ENCODE measurements around the gene GTPBP8. TPM values are rescaled to one million over a fixed set of nuclear protein-coding genes. Genes with fewer than 3 reads are reported as not detected.

Gene GTPBP8
- total and polyA plus RNA-seq, 2 of the 13 experiments (the other 11 are each of a cell fraction or from before 2014, with no cell fraction given): 12.5 to 16.7 TPM

DNA sequence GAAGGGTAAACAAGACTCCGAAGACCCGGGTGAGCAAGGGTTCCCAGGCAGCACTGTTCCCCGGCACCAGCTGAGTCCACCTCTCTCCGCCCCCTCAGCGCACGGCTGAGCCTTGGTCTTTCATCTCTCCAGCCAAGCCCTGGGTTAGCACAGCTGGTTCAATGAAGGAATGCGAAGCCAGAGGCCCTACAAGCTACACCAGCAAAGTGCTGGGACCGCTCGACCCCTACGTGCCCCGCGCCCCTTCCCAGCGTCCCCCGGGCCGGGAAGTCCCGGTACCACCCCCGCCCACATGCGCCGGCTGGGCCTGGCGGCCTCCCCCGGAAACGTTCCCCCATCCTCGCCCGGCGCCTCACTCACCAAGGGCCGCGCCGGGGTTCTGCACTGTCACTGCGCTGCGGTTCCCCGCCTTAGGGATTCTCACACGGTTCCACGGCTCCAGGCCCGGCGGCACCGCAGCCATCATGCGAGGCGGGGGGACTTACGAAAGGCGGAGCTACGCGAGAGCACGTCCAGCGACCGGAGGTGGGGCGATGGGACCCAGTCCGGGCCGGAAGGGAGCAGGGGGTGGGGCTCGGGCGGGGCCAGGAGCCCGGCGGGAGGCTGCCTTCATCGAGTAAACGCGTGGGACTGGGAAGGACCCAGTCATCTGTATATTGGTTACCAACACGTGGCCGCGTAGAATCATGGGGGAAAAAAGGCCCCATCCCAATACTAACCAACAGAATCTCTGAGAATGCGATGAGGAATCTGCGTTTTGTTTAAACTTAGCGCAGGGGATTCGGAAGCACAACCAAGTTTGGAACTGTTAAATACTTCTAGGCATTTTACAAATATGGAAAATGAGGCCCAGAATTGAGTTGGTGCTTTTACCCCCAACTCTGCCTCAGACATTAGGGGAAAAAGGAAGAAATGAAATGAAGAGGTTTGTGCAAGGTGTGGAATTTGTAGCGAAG is 28.7 kb downstream of the GTPBP8 start (continued):
- TF ChIP-seq ZNF446 (CRISPR knock-in tag; IDR thresholded peaks at IDR 0.05) (no peak), YEATS4 (CRISPR knock-in tag; IDR thresholded peaks at IDR 0.05; ENCODE audit: borderline replicate concordance) (peak; percentile 94), YEATS2 (CRISPR knock-in tag; IDR thresholded peaks at IDR 0.05; ENCODE audit: borderline replicate concordance) (peak; percentile 91), ZNF34 (CRISPR knock-in tag; IDR thresholded peaks at IDR 0.05; ENCODE audit: borderline replicate concordance) (no peak), SMARCE1 (IDR thresholded peaks at IDR 0.05; ENCODE audit: borderline replicate concordance) (no peak), EP300 (IDR thresholded peaks at IDR 0.05; ENCODE audit: low read depth in 2 of 2, low read length in 2 of 2) (no peak), EP300 (CRISPR knock-in tag; IDR thresholded peaks at IDR 0.05; ENCODE audit: borderline replicate concordance) (no peak; the same call in 1 of the 2 replicates)
- TF ChIP-seq, protein P1, sequence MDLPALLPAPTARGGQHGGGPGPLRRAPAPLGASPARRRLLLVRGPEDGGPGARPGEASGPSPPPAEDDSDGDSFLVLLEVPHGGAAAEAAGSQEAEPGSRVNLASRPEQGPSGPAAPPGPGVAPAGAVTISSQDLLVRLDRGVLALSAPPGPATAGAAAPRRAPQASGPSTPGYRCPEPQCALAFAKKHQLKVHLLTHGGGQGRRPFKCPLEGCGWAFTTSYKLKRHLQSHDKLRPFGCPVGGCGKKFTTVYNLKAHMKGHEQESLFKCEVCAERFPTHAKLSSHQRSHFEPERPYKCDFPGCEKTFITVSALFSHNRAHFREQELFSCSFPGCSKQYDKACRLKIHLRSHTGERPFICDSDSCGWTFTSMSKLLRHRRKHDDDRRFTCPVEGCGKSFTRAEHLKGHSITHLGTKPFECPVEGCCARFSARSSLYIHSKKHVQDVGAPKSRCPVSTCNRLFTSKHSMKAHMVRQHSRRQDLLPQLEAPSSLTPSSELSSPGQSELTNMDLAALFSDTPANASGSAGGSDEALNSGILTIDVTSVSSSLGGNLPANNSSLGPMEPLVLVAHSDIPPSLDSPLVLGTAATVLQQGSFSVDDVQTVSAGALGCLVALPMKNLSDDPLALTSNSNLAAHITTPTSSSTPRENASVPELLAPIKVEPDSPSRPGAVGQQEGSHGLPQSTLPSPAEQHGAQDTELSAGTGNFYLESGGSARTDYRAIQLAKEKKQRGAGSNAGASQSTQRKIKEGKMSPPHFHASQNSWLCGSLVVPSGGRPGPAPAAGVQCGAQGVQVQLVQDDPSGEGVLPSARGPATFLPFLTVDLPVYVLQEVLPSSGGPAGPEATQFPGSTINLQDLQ (CRISPR knock-in tag; IDR thresholded peaks at IDR 0.05): peak; percentile 65; the same call in 1 of the 2 replicates
- TF ChIP-seq, protein P2, sequence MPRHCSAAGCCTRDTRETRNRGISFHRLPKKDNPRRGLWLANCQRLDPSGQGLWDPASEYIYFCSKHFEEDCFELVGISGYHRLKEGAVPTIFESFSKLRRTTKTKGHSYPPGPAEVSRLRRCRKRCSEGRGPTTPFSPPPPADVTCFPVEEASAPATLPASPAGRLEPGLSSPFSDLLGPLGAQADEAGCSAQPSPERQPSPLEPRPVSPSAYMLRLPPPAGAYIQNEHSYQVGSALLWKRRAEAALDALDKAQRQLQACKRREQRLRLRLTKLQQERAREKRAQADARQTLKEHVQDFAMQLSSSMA (CRISPR knock-in tag; IDR thresholded peaks at IDR 0.05): no peak
- TF ChIP-seq, protein P3, sequence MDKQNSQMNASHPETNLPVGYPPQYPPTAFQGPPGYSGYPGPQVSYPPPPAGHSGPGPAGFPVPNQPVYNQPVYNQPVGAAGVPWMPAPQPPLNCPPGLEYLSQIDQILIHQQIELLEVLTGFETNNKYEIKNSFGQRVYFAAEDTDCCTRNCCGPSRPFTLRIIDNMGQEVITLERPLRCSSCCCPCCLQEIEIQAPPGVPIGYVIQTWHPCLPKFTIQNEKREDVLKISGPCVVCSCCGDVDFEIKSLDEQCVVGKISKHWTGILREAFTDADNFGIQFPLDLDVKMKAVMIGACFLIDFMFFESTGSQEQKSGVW (CRISPR knock-in tag; IDR thresholded peaks at IDR 0.05; ENCODE audit: borderline replicate concordance): 0 out of 2 replicates have a peak, but pooled peaks have one; percentile 33
- TF ChIP-seq, protein P4, sequence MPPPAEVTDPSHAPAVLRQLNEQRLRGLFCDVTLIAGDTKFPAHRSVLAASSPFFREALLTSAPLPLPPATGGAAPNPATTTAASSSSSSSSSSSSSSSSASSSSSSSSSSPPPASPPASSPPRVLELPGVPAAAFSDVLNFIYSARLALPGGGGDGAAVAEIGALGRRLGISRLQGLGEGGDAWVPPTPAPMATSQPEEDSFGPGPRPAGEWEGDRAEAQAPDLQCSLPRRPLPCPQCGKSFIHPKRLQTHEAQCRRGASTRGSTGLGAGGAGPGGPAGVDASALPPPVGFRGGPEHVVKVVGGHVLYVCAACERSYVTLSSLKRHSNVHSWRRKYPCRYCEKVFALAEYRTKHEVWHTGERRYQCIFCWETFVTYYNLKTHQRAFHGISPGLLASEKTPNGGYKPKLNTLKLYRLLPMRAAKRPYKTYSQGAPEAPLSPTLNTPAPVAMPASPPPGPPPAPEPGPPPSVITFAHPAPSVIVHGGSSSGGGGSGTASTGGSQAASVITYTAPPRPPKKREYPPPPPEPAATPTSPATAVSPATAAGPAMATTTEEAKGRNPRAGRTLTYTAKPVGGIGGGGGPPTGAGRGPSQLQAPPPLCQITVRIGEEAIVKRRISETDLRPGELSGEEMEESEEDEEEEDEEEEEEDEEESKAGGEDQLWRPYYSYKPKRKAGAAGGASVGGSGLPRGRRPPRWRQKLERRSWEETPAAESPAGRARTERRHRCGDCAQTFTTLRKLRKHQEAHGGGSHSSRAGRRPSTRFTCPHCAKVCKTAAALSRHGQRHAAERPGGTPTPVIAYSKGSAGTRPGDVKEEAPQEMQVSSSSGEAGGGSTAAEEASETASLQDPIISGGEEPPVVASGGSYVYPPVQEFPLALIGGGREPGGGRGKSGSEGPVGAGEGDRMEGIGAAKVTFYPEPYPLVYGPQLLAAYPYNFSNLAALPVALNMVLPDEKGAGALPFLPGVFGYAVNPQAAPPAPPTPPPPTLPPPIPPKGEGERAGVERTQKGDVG (CRISPR knock-in tag; IDR thresholded peaks at IDR 0.05; ENCODE audit: borderline replicate concordance): peak; percentile 60; the same call in 1 of the 2 replicates
- TF ChIP-seq, protein P5, sequence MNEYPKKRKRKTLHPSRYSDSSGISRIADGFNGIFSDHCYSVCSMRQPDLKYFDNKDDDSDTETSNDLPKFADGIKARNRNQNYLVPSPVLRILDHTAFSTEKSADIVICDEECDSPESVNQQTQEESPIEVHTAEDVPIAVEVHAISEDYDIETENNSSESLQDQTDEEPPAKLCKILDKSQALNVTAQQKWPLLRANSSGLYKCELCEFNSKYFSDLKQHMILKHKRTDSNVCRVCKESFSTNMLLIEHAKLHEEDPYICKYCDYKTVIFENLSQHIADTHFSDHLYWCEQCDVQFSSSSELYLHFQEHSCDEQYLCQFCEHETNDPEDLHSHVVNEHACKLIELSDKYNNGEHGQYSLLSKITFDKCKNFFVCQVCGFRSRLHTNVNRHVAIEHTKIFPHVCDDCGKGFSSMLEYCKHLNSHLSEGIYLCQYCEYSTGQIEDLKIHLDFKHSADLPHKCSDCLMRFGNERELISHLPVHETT (CRISPR knock-in tag; conservative IDR thresholded peaks at IDR 0.05): peak; percentile 76
- TF ChIP-seq, protein P6, sequence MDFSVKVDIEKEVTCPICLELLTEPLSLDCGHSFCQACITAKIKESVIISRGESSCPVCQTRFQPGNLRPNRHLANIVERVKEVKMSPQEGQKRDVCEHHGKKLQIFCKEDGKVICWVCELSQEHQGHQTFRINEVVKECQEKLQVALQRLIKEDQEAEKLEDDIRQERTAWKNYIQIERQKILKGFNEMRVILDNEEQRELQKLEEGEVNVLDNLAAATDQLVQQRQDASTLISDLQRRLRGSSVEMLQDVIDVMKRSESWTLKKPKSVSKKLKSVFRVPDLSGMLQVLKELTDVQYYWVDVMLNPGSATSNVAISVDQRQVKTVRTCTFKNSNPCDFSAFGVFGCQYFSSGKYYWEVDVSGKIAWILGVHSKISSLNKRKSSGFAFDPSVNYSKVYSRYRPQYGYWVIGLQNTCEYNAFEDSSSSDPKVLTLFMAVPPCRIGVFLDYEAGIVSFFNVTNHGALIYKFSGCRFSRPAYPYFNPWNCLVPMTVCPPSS (IDR thresholded peaks at IDR 0.05): no peak
- TF ChIP-seq, protein P7, sequence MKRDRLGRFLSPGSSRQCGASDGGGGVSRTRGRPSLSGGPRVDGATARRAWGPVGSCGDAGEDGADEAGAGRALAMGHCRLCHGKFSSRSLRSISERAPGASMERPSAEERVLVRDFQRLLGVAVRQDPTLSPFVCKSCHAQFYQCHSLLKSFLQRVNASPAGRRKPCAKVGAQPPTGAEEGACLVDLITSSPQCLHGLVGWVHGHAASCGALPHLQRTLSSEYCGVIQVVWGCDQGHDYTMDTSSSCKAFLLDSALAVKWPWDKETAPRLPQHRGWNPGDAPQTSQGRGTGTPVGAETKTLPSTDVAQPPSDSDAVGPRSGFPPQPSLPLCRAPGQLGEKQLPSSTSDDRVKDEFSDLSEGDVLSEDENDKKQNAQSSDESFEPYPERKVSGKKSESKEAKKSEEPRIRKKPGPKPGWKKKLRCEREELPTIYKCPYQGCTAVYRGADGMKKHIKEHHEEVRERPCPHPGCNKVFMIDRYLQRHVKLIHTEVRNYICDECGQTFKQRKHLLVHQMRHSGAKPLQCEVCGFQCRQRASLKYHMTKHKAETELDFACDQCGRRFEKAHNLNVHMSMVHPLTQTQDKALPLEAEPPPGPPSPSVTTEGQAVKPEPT (CRISPR knock-in tag; IDR thresholded peaks at IDR 0.05; ENCODE audit: low read depth): 0 out of 2 replicates have a peak, but pooled peaks have one; percentile 48
